Hair follicle dermal papilla cell (primary cell): ENCODE results near the gene COL4A6. TPM values are rescaled to one million over a fixed set of nuclear protein-coding genes. Genes with fewer than 3 reads are reported as not detected.

Source experiments
- total RNA-seq: library from RNA; depleted of rRNA; stranded (reverse); fragments of >200 nt; gene quantifications from 2 replicates; pipeline ENCODE4 v1.2.3, GENCODE V29; 2012

The COL4A6 gene
- 0.16 and 0.36 TPM in 2 replicates for total RNA-seq

DNA sequence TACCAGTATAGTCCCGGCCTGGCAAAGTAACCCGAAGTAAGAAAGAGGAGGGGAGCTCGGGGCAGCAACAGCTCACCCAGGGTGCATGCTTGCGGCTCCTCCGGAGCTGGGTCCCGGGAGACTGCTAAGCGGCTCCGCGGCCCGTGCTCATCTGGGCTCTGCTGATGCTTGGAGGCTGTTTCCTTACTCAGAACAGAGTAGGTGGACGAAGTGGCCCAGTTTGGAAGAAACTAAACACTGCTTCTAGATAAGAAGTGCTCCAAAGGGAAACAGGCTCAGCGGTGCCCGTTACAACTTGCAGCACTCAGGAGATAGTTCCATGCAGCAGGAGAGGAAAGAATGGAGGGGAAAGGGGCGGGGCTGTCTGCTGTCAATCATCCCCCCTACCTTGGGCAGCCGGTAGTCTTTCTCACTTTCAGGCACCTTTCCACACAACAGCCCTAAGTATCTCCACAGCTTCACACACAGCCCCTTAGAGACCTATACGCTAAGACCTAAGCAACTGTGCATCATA, at the start of gene COL4A6:
TSS of gene COL4A6 (minus strand) at position 313 of the 514 bp plus-strand sequence. CDS start at position 87, 226 bp downstream.

DNA sequence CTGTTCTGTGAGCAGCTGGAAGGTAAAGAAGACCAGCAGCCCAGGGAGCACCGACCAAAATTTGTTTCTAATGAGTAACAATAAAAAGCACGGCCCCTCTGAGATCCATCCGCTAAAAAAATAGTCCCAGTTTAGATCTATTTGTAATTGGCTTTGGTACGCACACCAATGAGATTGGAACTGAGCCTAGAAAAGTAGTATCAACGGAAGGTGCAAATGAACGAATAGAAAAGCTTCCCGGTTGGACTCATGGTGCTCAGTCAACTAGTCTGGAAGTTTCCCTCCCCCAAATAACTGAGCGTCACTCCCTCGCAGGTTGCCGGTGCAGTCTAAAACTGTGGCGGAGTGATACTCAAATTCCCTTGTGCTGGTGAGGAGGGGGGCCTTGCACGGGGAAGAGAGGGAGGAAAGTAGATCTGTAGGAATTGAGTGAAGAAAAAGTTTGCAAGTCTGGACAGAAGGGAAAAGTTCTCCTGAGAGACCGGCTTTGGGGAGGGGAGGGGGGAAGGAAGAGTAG, 1.3 kb upstream of the COL4A6 start, which contains the start of gene COL4A5:
TSS of gene COL4A5 (plus strand) at position 413 of the 517 bp plus-strand sequence. CDS start 288 bp downstream, outside the sequence.

Other genes with a start within 250 kb of the COL4A6 start
- gene COL4A5, start 1.4 kb upstream of the COL4A6 start, total RNA-seq = 7.0 and 7.8 TPM in 2 replicates